ENCODE measurements around the gene FYB2.

FYB2 gene

GRCh38 chr1:56707379-56707778, 111.8 kb downstream of the FYB2 start:
- DNase-seq = no peak

DNA sequence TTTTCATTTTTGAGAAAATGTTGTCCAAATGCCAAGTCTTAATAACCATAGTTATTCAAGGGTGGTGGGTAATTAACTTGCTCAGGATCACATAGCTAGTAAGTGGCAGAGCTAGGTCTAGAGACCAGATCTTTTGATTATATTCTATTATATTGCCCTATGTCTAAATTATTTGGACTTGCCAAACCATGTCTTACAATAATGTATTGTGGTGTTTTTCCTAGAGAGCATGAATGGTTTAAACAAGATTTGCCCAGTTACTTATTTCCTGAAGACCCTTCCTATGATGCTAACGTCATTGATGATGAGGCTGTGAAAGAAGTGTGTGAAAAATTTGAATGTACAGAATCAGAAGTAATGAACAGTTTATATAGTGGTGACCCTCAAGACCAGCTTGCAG, 115.5 kb downstream of the FYB2 start:
- no peak for DNase-seq

DNA sequence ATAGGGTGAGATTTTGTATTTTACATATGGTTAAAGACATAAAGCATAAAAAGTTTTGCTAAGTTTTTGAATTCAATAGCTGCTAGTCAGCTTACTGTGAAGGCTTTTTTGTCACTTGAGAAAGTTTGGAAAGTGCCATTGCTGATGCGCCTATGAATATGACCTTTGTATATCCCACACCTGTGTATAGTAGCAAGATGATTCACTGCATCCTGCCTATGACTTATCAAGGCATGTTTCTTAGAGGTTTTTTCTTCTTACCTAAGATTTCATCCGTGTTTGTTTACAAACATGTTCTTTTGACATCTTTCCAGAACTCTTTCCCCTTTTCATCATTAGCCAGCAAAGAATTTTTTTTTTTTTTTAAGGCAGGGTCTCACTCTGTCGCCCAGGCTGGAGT, 122.5 kb downstream of the FYB2 start:
- no peak for DNase-seq

GRCh38 chr1:56688522-56689026, 130.6 kb downstream of the FYB2 start:
- no peak for DNase-seq

- DNase-seq = no peak
Observed at GRCh38 chr1:56686169-56686568, 133.0 kb downstream of the FYB2 start.

DNA sequence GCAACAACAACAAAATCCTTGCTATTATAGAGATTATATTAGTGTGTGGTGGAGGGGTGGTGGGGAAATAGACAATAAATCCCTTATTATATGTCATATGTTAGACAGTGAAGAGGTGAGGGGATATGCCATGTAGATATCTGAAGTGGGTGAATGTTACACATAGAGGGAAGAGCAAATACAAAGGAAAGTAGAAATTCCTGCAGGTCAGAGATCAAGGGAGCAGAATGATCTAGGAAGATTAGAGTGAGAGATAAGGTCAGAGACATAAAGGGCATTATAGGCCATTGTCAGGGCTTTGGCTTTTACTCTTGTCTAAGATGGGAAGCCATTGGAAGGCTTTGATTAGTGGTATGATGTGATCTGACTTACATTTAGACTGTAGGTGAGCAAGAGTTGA, 135.6 kb downstream of the FYB2 start:
- no peak for DNase-seq

GRCh38 chr1:56676571-56677035, 142.6 kb downstream of the FYB2 start:
- DNase-seq = no peak

- DNase-seq = no peak
Observed at GRCh38 chr1:56675763-56676162, 143.4 kb downstream of the FYB2 start.

GRCh38 chr1:56672579-56672978, 146.6 kb downstream of the FYB2 start:
- DNase-seq = no peak

GRCh38 chr1:56671542-56671941, 147.7 kb downstream of the FYB2 start:
- no peak for DNase-seq

- no peak for DNase-seq
Observed at GRCh38 chr1:56671085-56671484, 148.1 kb downstream of the FYB2 start.

- DNase-seq = no peak
Observed at GRCh38 chr1:56670350-56670749, 148.9 kb downstream of the FYB2 start.

All from CD4-positive, alpha-beta T cell treated with Interleukin-17A for 4 hours (primary cell).